Neural progenitor cell (in vitro differentiated cells): ENCODE data around the gene BCL2A1. TPM values are rescaled to one million over a fixed set of nuclear protein-coding genes. Genes with fewer than 3 reads are reported as not detected.
"Not testable (repeated sequence)": the region's sequence is repeated elsewhere in the genome, so short reads cannot be mapped to it uniquely, and the experiment has no call there.

ENCODE experiments used
- DNase-seq: peaks from one replicate; pipeline ENCODE4 v3.0.0-alpha.2; 2016; ENCODE audit warnings: low spot score
- H2AFZ ChIP-seq: fragments of 200-600 bp; sonication (generic); replicated peaks from 2 replicates; pipeline ENCODE4 v1.6.1; 2016; ENCODE audit warnings: antibody characterized with exemption
- H3F3A ChIP-seq: fragments of 200-600 bp; sonication (generic); 2 replicates; pipeline ENCODE4 v1.6.1; 2016; ENCODE audit warnings: antibody characterized with exemption, low read depth
- H3K27ac ChIP-seq: fragments of 200-600 bp; sonication (generic); 2 replicates; pipeline ENCODE4 v1.5.1; 2016; ENCODE audit warnings: mild to moderate bottlenecking
- H3K27me3 ChIP-seq: fragments of 200-600 bp; sonication (generic); 2 replicates; pipeline ENCODE4 v1.6.1; 2016; ENCODE audit warnings: mild to moderate bottlenecking, moderate library complexity
- H3K36me3 ChIP-seq: fragments of 200-600 bp; sonication (generic); 2 replicates; pipeline ENCODE4 v1.5.1; 2016
- H3K4me1 ChIP-seq: fragments of 200-600 bp; sonication (generic); 2 replicates; pipeline ENCODE4 v1.6.1; 2016; ENCODE audit warnings: mixed run types
- H3K4me2 ChIP-seq: fragments of 200-600 bp; sonication (generic); 2 replicates; pipeline ENCODE4 v1.6.1; 2016
- H3K4me3 ChIP-seq: fragments of 200-600 bp; sonication (generic); 2 replicates; pipeline ENCODE4 v1.5.1; 2016
- H3K79me2 ChIP-seq: fragments of 200-600 bp; sonication (generic); 2 replicates; pipeline ENCODE4 v1.6.1; 2016; ENCODE audit warnings: low read depth
- H3K9ac ChIP-seq: fragments of 200-600 bp; sonication (generic); 2 replicates; pipeline ENCODE4 v1.6.1; 2016
- H3K9me3 ChIP-seq: fragments of 200-600 bp; sonication (generic); 2 replicates; pipeline ENCODE4 v1.5.1; 2016; ENCODE audit warnings: low read depth
- H4K20me1 ChIP-seq: fragments of 200-600 bp; sonication (generic); 2 replicates; pipeline ENCODE4 v1.6.1; 2016; ENCODE audit warnings: low read depth
- H3K27ac Mint-ChIP-seq: 3 replicates; pipeline ENCODE4 v1.8.0; 2021; ENCODE audit warnings: mixed read lengths
- H3K27me3 Mint-ChIP-seq: 2 replicates; pipeline ENCODE4 v1.8.0; 2022; ENCODE audit warnings: low read depth, mild to moderate bottlenecking, inconsistent platforms, moderate library complexity, mixed read lengths; ENCODE audit not compliant: insufficient read depth
- H3K36me3 Mint-ChIP-seq: 3 replicates; pipeline ENCODE4 v1.8.0; 2021; ENCODE audit warnings: mixed read lengths
- H3K4me1 Mint-ChIP-seq: 3 replicates; pipeline ENCODE4 v1.8.0; 2021; ENCODE audit warnings: mixed read lengths
- H3K4me3 Mint-ChIP-seq: 3 replicates; pipeline ENCODE4 v1.8.0; 2021; ENCODE audit warnings: mild to moderate bottlenecking, moderate library complexity, mixed read lengths
- H3K9me3 Mint-ChIP-seq: 3 replicates; pipeline ENCODE4 v1.8.0; 2020; ENCODE audit warnings: mixed read lengths
- CTCF ChIP-seq: fragments of 200-600 bp; sonication (generic); IDR thresholded peaks from 2 replicates; pipeline ENCODE4 v1.5.1; 2017; ENCODE audit warnings: antibody characterized with exemption, mild to moderate bottlenecking
- EZH2 ChIP-seq: fragments of 200-600 bp; sonication (generic); IDR thresholded peaks from 2 replicates; pipeline ENCODE4 v1.6.1; 2017; ENCODE audit warnings: antibody characterized with exemption, mild to moderate bottlenecking, moderate library complexity
- EZH2phosphoT487 ChIP-seq: fragments of 200-600 bp; sonication (generic); IDR thresholded peaks from 2 replicates; pipeline ENCODE4 v1.6.1; 2017; ENCODE audit warnings: antibody characterized with exemption
- total RNA-seq: library from RNA; depleted of rRNA; stranded (reverse); fragments of >200 nt; gene quantifications from 2 replicates; pipeline ENCODE4 v1.2.3, GENCODE V29; 2015; ENCODE audit warnings: low replicate concordance

BCL2A1 gene
- total RNA-seq, 1 donor from 2014 or later, result not detected

GRCh38 chr15:79916502-79917132 lies 54.4 kb downstream of the BCL2A1 start:
- H3K27me3 ChIP-seq, result no peaks in the 10 kb centered on the region
- no peak overlapping the region for H3K4me3 Mint-ChIP-seq
- H3K79me2 ChIP-seq, result peaks cover 66% of the 10 kb centered on the region
- H3K27ac Mint-ChIP-seq, result no peak overlapping the region
- no peaks in the 10 kb centered on the region for H3K9me3 ChIP-seq
- H4K20me1 ChIP-seq, result peaks cover 9% of the 10 kb centered on the region
- peaks cover 54% of the 10 kb centered on the region for H3K9me3 Mint-ChIP-seq
- H3F3A ChIP-seq, result peaks cover 29% of the 10 kb centered on the region
- no peak overlapping the region for H3K27ac ChIP-seq
- TF ChIP-seq EZH2phosphoT487 (no peak), CTCF (no peak), EZH2 (no peak)
- H2AFZ ChIP-seq, result no peak overlapping the region
- H3K36me3 ChIP-seq, result peaks cover 7% of the 10 kb centered on the region
- H3K4me1 Mint-ChIP-seq, result no peaks in the 10 kb centered on the region
- H3K4me2 ChIP-seq, result no peak overlapping the region
- H3K4me3 ChIP-seq, result no peak overlapping the region
- H3K4me1 ChIP-seq, result peaks cover 30% of the 10 kb centered on the region
- peaks cover 75% of the 10 kb centered on the region for H3K36me3 Mint-ChIP-seq
- no peak overlapping the region for H3K9ac ChIP-seq
- H3K27me3 Mint-ChIP-seq, result peaks cover 7% of the 10 kb centered on the region
- no peak for DNase-seq

GRCh38 chr15:79915776-79916501 lies 55.1 kb downstream of the BCL2A1 start:
- H3K9me3 ChIP-seq, H2AFZ ChIP-seq, DNase-seq, H3K4me3 ChIP-seq, H3K4me2 ChIP-seq, H3K9ac ChIP-seq, H4K20me1 ChIP-seq, H3K4me3 Mint-ChIP-seq, H3K36me3 ChIP-seq, H3K27ac ChIP-seq, H3K27me3 ChIP-seq, H3K4me1 Mint-ChIP-seq, H3K27me3 Mint-ChIP-seq, H3K27ac Mint-ChIP-seq: not testable (repeated sequence)
- H3F3A ChIP-seq, result peaks cover 23% of the 10 kb centered on the region
- Mint-ChIP-seq H3K9me3 (peaks cover 48% of the 10 kb centered on the region), H3K36me3 (peaks cover 69% of the 10 kb centered on the region)
- peaks cover 25% of the 10 kb centered on the region for H3K4me1 ChIP-seq
- peaks cover 59% of the 10 kb centered on the region for H3K79me2 ChIP-seq

- H3K79me2 ChIP-seq, result peaks cover 57% of the 10 kb centered on the region
- no peaks in the 10 kb centered on the region for H3K9me3 ChIP-seq
- no peak overlapping the region for H2AFZ ChIP-seq
- Mint-ChIP-seq H3K4me1 (no peaks in the 10 kb centered on the region), H3K27ac (no peak overlapping the region), H3K36me3 (peaks cover 68% of the 10 kb centered on the region), H3K9me3 (peaks cover 40% of the 10 kb centered on the region), H3K4me3 (no peak overlapping the region), H3K27me3 (peaks cover 7% of the 10 kb centered on the region)
- TF ChIP-seq CTCF, result no peak
- no peak for TF ChIP-seq EZH2phosphoT487
- no peak for TF ChIP-seq EZH2
- no peak overlapping the region for H3K4me3 ChIP-seq
- H3K4me1 ChIP-seq, result peaks cover 16% of the 10 kb centered on the region
- no peaks in the 10 kb centered on the region for H3K27me3 ChIP-seq
- peaks cover 8% of the 10 kb centered on the region for H4K20me1 ChIP-seq
- peaks cover 7% of the 10 kb centered on the region for H3K36me3 ChIP-seq
- no peak for DNase-seq
- H3K9ac ChIP-seq, result no peak overlapping the region
- H3K27ac ChIP-seq, result no peak overlapping the region
- peaks cover 11% of the 10 kb centered on the region for H3F3A ChIP-seq
- H3K4me2 ChIP-seq, result no peak overlapping the region
Observed at GRCh38 chr15:79914728-79915127, 56.3 kb downstream of the BCL2A1 start.

Other genes starting within 250 kb of the BCL2A1 start
- gene MTHFS, start 74.2 kb downstream of the BCL2A1 start, total RNA-seq, result 26.7 and 28.9 TPM in 2 replicates
- 221 and 329 TPM in 2 replicates for gene ZFAND6, start 88.5 kb upstream of the BCL2A1 start, total RNA-seq
- 8.3 and 15.3 TPM in 2 replicates for gene FAH, start 181.8 kb upstream of the BCL2A1 start, total RNA-seq